Measurements from ENCODE around the gene HAGHL.

Gene HAGHL

DNA sequence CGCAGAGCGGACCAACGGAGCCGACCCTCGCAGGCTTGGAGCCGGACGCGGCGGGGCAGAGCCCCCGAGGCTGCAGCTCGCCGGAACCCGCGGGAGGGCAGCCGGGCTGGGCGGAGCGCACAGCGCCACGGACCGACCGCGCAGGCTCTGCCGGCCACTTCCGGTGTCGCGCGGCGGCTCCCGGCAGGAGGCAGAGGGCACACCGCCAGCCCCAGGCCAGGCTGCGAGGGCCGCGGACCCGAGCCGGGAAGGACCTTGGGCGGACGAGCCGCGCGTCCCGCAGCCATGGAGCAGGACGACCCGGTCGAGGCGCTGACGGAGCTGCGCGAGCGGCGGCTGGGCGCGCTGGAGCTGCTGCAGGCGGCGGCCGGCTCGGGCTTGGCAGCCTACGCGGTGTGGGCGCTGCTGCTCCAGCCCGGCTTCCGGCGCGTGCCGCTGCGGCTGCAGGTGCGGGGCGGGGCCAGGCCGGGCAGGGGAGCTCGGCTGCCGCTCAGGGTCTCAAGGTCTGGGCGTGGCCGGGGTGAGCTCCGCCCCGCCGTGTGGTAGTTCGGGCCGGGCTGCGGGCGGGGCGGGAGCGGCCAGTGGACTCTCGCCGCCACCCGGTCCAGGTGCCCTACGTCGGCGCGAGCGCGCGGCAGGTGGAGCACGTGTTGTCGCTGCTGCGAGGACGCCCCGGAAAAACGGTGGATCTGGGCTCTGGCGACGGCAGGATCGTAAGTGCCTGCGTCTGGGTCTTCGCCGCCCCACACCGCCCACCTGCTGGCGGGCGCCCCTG is 5.7 kb upstream of the HAGHL start, which contains the start of gene ANTKMT:
Gene ANTKMT, plus strand, starts transcription at position 157 of the 775 bp plus-strand sequence. Its CDS starts 129 bp downstream, at position 286.
- peak; percentile 66 to 78 for DNase-seq (ENCODE audit: low read depth in 2 of 2)

- DNase-seq (ENCODE audit: low read depth in 2 of 2) = no peak
These were observed 5.0 kb upstream of the HAGHL start for GRCh38 chr16:721765-722540.

DNA sequence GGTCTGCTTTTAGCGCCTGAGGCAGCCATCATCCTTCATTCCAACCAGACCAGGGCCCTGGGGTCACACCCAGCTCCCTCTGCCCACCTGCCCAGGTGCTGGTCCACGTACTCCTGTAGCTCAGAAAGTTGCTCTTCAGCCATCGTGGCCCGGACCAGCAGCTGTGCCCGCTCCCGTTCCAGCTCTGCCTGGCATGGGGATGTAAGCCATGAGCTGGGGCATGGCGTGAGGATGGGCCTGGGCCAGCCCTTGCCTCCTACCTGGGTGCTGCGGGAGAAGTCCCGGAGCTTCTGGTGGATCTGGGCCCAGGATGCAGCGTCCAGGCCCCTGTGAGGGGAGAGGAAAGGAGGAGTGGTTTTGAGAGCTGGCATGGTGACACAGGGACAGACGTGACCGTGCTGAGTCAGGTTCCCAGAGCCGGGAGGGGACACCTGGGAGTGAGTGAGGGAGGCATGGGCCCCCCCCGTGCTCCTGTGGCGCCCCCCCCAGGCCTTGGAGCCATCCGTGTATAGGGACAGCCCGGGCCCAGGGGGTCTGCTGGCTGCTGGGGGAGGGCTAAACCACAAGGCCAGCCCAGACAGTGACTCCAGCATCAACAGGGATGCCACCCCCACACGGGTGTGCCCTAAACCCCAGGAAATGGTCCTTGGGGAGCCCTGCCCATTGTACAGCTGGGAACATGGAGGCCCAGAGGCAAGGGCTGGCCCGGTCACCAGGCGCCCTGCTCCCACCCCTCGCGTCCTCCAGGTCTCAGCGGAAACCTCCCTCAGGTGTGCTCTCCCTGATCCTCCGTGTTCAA is 3.9 kb upstream of the HAGHL start:
- no peak for DNase-seq (ENCODE audit: low read depth in 2 of 2)

DNA sequence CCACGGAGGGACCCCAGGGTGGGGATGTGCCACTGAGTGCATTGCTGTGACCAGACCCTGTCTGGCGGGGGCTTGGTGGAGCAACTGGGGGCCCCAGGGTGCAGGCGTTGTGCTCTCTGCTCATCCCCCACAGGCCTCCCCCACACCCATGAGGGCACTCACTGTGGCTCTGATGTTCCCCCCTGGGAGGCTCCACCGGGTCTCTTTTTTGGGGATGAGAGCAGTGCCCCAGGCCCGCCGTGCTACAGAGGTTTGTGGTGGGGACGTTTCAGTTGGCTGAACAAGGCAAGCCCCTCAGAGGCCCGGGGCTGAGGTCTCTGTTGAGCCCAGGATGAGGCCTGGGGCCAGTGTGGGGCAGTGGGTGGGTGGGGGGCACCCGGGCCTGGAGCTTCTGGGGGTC is 3.2 kb upstream of the HAGHL start:
- no peak for DNase-seq (ENCODE audit: low read depth in 2 of 2)

DNA sequence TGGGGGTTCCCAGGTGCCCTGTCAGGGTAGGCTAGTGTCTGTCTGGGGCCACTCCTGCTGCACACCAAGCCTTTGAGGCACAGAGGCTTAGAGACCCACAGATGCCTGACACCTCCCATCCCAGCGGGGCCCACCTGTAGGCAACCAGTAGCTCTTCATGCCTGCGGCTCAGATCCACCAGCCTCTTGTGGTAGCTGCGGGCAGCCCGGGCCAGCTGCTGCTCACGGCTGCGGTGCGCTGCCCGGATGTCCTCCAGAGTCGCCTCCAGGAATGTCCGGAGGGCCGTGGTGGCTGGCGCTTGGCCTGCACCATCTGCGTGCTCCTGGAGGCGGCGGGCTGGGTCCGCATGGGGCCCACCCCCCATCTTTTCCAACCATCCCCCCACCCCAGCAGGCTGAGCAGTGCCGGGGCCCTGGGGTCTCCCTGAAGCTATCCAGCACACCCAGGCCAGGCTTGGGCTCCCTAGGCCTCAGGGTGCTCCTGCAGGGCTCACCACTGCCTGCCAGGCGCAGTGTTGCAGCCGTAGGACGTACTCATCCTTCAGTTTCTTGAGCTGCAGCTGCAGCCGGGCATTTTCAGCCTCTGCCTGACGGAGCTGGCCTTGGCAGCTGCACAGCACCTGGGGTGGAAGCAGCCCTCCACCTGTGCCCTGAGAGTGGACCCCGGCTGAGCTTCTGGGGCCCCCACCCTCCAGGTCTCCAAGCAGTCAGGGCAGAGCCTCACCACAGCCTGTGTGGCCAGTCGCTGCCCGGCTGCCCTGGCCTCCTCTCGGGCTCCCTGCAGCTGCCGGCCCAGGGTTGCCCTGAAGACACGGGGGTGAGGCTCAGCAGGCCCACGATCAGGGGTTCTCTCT is 2.5 kb upstream of the HAGHL start:
- no peak for DNase-seq (ENCODE audit: low read depth in 2 of 2)

DNA sequence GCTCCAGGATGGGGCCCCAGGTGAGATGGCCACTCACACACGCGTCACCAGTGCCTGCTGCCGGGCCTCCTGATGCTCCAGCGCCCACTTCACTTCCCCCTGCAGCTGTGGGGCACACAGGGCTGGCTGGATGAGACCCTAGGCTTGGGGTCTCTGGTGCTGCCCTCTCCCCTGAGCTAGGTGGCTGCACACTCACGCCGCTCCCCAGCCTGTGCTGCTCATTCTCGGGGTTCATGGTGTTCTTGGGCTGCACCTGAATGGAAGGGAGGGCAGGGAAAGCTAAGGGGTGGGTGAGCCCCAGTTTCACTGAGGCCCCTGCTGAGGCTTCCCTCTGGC is 1.9 kb upstream of the HAGHL start:
- DNase-seq (ENCODE audit: low read depth in 2 of 2) = no peak

DNA sequence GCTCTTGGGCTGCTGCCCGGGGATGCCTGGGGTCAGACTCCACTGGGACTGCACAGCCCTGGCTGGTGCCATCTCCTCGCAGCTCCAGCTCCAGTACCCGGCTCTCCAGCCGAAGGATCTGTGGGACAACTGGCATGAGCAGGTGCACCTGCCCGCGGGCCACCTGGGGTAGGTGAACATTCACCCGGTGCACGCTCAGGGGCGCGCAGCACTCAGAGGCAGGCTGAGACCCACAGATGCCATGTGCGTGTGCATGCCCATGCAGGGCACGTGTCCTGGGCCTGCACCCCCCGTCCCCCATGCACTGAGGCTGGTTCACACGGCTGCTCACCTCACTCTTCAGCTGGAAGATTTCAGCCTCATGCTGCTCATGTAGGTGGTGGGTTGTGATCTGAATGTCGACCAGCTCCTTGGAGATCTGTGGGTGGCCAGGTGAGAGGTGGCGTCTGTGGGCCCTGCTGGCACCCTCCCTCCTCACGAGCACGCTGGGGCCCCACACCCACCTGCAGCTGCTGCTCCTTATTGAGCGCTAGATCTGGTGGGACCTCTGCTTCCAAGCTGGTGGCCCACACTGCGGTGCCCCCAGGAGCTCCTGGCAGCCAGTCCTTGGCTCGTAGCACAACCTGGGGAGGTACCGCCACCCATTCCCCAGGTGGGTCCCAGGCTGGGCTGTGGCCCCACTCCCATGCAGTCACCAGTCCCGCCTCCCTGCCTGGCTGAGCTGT is 1.3 kb upstream of the HAGHL start:
- no peak for DNase-seq (ENCODE audit: low read depth in 2 of 2)

GRCh38 chr16:726188-726437 is 793 bp upstream of the HAGHL start:
- DNase-seq (ENCODE audit: low read depth in 2 of 2) = no peak

- no peak for DNase-seq (ENCODE audit: low read depth in 2 of 2)
These were observed 528 bp downstream of the HAGHL start for GRCh38 chr16:727291-727977.

GRCh38 chr16:728131-728889 is 1.4 kb downstream of the HAGHL start:
- DNase-seq (ENCODE audit: low read depth in 2 of 2) = peak in 1 of 2 donors; percentile 50

DNA sequence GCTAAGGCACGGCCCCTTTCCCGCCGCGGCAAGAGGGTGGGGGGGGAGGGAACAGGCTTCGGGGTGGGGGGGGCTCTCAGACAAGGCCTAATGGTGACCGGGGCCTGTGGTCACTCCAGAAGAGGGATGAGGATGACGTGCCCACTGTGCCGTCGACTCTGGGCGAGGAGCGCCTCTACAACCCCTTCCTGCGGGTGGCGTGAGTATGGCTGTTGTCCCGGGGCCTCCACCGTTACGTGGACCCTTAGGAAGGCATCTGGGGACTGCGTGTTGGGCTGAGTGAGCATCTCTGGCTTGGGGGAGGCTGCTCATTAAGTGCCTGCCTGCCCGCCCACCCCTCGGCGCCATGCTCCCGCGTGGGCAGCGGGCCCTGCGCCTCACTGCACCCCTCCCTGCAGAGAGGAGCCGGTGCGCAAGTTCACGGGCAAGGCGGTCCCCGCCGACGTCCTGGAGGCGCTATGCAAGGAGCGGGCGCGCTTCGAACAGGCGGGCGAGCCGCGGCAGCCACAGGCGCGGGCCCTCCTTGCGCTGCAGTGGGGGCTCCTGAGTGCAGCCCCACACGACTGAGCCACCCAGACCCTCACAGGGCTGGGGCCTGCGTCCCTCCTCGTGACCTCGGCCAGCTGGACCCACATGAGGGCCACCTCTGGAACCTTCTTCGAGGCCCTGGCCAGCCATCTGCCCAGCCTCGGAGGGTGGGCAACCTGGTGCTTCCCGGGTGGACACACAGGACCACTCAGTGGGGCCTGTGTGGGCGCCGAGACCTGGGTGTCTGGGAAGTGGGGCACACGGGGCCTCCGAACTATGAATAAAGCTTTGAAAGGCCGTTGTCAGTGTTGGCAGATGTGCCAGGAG is 2.2 kb downstream of the HAGHL start:
- DNase-seq (ENCODE audit: low read depth in 2 of 2) = no peak

DNA sequence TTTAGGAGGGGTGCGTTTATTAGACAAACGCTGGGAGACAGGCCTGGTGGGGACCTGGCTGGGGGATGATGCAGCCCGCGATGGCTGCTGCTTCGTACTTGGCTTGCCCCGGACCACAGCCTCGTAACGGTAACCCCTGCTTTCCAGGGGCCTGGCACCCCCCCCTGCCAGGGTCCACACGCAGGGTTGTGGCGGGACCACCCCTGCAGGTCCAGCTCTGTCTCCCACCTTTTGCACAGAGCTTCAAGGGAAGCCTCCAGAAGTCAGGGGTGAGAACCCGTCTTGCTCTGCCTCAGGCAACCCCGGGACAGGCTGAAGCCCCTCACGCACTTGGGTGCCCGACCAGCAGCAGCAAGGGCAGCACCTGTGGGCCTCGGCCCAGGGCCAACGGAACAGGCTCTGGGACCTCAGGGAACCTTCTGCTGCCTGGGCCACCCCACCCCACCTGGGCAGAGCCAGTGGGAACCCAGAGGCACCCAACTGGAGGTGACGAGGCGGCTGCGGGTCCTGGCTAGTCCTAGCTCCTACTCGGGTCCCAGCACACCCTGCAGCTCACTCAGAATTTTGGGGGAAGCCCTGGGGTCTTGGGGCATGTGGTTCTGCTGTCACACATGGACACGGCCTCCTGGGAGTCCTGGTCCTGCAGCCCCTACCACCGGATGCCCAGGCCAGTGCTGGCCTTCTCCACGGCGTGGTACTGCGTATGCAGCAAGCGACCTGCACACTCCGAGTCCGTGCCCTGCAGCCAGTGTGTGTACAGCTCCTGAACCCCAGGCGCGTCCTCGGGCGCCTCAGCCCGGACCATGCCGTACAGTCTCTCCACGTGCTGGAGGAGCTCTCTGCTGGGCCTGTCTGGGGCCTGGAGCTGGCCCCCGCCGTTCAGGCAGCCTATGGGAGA is 3.1 kb downstream of the HAGHL start:
- DNase-seq (ENCODE audit: low read depth in 2 of 2) = no peak

DNA sequence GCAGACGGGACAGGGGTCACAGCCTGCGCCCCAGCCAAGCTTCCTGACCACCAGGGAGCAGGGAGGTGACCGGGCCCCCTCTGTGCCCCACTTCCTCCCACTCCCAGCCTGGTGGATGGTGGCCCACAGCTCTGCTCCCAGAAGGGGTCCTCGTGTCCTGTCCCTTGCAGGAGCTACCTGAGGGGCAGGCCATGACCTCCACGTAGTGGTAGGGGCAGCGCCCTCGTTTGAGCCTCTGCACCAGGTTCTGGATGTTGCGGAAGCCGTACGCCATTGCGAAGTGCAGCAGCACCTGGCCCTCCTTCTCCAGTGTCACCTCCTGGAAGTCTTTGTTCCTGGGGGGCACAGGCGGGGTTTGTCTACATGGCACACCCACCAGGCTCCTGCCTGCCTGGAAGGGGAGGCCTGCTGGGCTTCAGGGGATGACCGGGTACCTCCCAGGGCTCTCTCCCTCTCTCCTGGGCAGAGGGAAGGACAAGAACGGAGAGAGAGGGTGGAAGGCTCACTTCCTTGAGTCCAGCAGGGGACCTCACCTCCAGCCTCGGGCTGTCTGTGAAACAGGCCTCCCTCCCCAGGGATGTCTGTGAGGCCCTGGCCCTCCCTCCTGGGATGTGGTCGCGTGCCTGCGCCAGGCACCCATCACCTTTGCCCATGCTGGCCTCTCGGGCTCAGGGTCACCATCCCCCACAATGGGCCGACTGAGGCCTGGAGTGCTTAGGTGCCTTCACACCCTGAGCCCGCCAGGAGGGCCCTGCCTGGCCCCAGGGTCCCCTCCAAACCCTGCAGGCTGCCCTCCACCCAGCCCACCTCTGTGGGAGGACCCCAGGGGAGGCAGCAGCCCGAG is 4.0 kb downstream of the HAGHL start:
- no peak for DNase-seq (ENCODE audit: low read depth in 2 of 2)

- no peak for DNase-seq (ENCODE audit: low read depth in 2 of 2)
These were observed 5.4 kb downstream of the HAGHL start for GRCh38 chr16:732332-732731.

DNA sequence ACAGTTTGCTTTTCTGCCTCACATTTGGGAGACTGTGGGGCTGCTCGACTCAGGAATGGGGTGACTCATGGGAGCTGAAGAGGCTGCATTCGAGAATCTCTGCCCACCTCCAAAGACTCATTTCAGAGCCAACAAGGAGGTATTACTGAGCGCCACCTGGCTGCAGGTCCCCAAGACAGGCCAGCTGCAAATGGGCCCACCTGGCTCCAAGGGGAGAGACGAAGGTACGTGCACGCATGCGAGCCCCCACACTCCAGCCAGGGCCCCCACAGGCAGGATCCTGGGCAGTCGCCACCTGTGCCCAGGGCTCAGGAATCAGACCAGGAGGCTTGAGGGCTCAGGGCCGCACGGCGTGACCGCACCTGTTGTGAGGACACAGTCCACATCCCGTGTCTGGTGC is 6.0 kb downstream of the HAGHL start:
- no peak for DNase-seq (ENCODE audit: low read depth in 2 of 2)

DNA sequence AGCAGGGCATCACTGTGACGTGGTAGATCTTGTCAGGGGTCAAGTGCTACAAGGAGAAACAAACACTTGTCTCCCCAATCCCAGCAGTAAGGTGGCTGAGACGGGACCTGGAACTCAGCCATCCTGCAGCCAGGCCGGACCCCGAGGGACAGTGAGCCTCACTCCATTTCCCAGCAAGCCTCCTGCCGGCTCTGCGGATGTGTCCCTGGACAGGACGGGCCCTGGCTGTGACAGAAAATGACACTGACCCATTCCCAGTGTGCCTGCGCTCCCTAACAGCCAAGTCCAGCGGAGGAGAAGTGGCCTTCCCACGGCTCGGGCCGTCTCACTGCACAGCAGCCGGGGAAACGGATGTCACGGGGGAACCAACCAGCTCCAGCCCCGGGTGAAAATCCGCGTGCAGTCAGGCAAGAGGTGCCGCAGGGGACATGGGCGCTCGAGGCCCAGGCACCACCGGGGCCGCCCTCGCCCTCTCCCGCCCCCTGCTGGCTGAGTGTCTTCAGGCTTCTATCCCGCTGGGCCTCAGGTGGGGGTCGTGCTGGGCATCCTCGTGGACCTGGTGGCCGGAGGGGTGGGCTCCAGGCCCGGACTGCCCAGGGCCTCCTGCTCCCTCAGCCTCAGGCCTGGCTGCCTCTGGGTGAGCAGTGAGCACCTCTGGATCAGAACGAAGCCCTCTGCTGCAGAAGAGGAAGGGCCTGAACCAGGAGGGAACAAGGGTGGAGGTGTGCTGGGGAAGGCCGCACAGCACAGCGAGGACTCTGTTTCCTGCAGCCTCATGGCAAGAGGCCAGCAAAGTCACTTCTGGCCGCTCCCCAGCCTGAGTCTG is 6.7 kb downstream of the HAGHL start:
- no peak for DNase-seq (ENCODE audit: low read depth in 2 of 2)

Measured in stimulated activated CD4-positive, alpha-beta T cell treated with anti-CD3 and anti-CD28 coated beads, Interleukin-4, amount 100 ng/mL, for 48 hours (primary cell).